Suprapubic skin (tissue), 4 donors: ENCODE results near the gene ZBTB16.

Source experiments
- CTCF ChIP-seq, 2 donors: fragments of 200-600 bp in 1 of 2; fragments of 450-650 bp in 1 of 2; sonication (generic) in 1 of 2; IDR thresholded peaks; one replicate each; pipeline ENCODE4 v1.5.1; 2016 to 2019; ENCODE audit warnings: antibody characterized with exemption in 2 of 2, mild to moderate bottlenecking in 1 of 2, moderate library complexity in 1 of 2
- EP300 ChIP-seq: sonication (generic); formaldehyde crosslinking; IDR thresholded peaks from one replicate; pipeline ENCODE4 v1.6.1; 2017; ENCODE audit warnings: antibody characterized with exemption
- POLR2A ChIP-seq, 2 donors: fragments of 450-650 bp; IDR thresholded peaks; one replicate each; pipeline ENCODE4 v1.6.1; 2017; ENCODE audit warnings: antibody characterized with exemption in 2 of 2, mild to moderate bottlenecking in 2 of 2, moderate library complexity in 2 of 2
- POLR2AphosphoS5 ChIP-seq, 3 donors: sonication (generic); formaldehyde crosslinking; IDR thresholded peaks; one replicate each; pipeline ENCODE4 v1.6.1; 2017; ENCODE audit warnings: antibody characterized with exemption in 3 of 3

GRCh38 chr11:114106047-114106446 lies 46.5 kb downstream of the ZBTB16 start:
- TF ChIP-seq CTCF (IDR thresholded peaks at IDR 0.05) (no peak), POLR2A (IDR thresholded peaks at IDR 0.05) (no peak), EP300 (no peak), POLR2AphosphoS5 (IDR thresholded peaks at IDR 0.05) (no peak)
